Measurements from ENCODE around the gene ATL1.

Gene ATL1

DNA sequence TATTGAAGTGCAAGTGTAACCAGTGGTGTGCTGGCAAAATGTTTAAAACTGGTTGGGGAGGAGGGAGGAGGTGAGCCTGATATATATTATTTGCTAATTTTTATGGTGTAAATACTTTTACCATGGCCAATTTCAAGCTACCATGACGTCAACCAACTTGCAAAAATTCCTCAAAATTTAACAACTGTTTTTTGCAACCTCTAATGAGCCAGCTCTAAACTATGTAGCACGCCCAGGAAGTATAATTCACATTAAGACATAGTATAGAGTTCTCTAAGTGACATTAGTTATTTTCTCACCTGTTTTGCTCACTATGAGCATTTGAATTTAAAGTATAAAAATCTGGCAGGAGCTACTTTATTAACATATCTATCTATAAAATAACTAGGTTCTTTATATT, 41.4 kb downstream of the ATL1 start:
- ATAC-seq (ENCODE audit: low read depth) (peak; percentile 89), DNase-seq (ENCODE audit: low spot score) (no peak)
- Histone ChIP-seq H3K4me3 (ENCODE audit: severe bottlenecking) (no peak overlapping the region), H3K9me3 (ENCODE audit: severe bottlenecking) (no peaks in the 10 kb centered on the region), H3K4me1 (ENCODE audit: insufficient read depth, poor library complexity, severe bottlenecking) (peaks cover 38% of the 10 kb centered on the region), H3K27me3 (ENCODE audit: insufficient read depth, poor library complexity, severe bottlenecking) (no peaks in the 10 kb centered on the region), H3K36me3 (ENCODE audit: low read depth) (no peaks in the 10 kb centered on the region), H3K27ac (ENCODE audit: poor library complexity, severe bottlenecking) (peak overlapping the region; percentile 82)
- TF ChIP-seq, protein P1, sequence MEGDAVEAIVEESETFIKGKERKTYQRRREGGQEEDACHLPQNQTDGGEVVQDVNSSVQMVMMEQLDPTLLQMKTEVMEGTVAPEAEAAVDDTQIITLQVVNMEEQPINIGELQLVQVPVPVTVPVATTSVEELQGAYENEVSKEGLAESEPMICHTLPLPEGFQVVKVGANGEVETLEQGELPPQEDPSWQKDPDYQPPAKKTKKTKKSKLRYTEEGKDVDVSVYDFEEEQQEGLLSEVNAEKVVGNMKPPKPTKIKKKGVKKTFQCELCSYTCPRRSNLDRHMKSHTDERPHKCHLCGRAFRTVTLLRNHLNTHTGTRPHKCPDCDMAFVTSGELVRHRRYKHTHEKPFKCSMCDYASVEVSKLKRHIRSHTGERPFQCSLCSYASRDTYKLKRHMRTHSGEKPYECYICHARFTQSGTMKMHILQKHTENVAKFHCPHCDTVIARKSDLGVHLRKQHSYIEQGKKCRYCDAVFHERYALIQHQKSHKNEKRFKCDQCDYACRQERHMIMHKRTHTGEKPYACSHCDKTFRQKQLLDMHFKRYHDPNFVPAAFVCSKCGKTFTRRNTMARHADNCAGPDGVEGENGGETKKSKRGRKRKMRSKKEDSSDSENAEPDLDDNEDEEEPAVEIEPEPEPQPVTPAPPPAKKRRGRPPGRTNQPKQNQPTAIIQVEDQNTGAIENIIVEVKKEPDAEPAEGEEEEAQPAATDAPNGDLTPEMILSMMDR (IDR thresholded peaks at IDR 0.05; ENCODE audit: poor library complexity, severe bottlenecking), result no peak

DNA sequence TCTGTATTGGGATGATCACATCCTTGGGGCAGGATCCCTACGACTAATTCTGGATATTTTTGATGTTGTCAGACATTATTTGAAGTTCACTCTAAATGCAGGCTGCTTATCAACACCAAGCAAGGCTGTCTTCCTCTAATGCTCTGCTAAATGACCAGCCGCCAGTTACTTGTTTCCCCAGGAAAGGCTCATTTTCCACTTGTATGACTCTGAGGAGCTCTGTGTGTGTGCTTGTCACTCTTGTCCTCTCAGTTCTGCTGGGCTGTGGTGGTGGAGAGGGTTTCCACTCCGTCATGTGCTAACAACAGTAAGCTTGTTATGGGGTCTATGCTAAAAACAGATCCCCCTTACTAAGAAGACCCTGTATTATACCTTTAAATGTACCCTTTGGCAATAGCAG, 42.1 kb downstream of the ATL1 start:
- TF ChIP-seq, protein P1 (IDR thresholded peaks at IDR 0.05; ENCODE audit: poor library complexity, severe bottlenecking), result no peak
- no peak for ATAC-seq (ENCODE audit: low read depth)
- H3K27ac ChIP-seq (ENCODE audit: poor library complexity, severe bottlenecking), result peak overlapping the region; percentile 82

DNA sequence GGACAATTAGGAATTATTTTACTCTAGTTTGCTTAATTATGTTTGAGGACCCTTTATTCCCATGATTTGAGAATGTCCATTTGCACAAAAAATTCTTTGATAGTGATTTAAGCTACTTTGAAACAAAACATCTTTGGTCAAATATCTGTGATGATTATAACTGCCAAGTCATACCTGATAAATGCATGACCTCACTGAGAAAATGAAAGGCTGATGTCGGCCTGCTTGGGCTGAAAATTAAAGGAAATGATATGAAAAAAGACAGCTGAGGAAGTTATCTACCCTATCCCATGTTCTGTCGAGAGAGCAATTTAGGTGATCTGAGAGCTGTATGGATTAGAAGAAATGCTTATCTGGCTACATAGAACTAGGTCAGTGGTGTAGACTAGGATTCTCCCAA, 43.6 kb downstream of the ATL1 start:
- H3K4me3 ChIP-seq (ENCODE audit: severe bottlenecking), result no peak overlapping the region
- H3K27me3 ChIP-seq (ENCODE audit: insufficient read depth, poor library complexity, severe bottlenecking), result no peaks in the 10 kb centered on the region
- H3K9me3 ChIP-seq (ENCODE audit: severe bottlenecking), result no peaks in the 10 kb centered on the region
- TF ChIP-seq, protein P1 (IDR thresholded peaks at IDR 0.05; ENCODE audit: poor library complexity, severe bottlenecking), result no peak
- DNase-seq (ENCODE audit: low spot score) (no peak), ATAC-seq (ENCODE audit: low read depth) (no peak)
- no peaks in the 10 kb centered on the region for H3K36me3 ChIP-seq (ENCODE audit: low read depth)
- H3K4me1 ChIP-seq (ENCODE audit: insufficient read depth, poor library complexity, severe bottlenecking), result peaks cover 38% of the 10 kb centered on the region
- peak overlapping the region; percentile 82 for H3K27ac ChIP-seq (ENCODE audit: poor library complexity, severe bottlenecking)

More for the DNA sequence above, 42.1 kb downstream of the ATL1 start:
- Histone ChIP-seq H3K4me1 (ENCODE audit: insufficient read depth, poor library complexity, severe bottlenecking) (peaks cover 38% of the 10 kb centered on the region), H3K4me3 (ENCODE audit: severe bottlenecking) (no peak overlapping the region), H3K36me3 (ENCODE audit: low read depth) (no peaks in the 10 kb centered on the region), H3K9me3 (ENCODE audit: severe bottlenecking) (no peaks in the 10 kb centered on the region), H3K27me3 (ENCODE audit: insufficient read depth, poor library complexity, severe bottlenecking) (no peaks in the 10 kb centered on the region)
- DNase-seq (ENCODE audit: low spot score), result no peak

DNA sequence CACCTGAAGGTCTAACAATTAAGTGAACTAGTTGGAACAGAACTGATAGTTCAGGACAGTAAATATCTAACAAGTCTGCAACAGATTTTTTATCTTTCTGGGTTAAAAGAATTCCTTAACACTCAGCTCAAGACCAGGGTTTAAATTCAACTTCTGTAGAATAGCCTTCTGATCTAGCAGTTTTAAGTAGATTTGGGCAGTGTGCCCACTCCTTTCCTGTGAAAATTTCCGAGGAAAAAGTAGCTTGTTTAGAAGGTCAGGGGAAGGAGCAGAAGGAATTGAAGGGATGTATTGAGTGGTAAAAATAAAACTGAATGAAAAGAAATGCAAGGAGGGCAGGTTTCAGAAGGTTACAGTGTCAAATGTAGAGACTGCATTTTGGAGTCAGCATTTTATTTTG, 45.8 kb downstream of the ATL1 start:
- Histone ChIP-seq H3K4me1 (ENCODE audit: insufficient read depth, poor library complexity, severe bottlenecking) (peaks cover 21% of the 10 kb centered on the region), H3K36me3 (ENCODE audit: low read depth) (no peaks in the 10 kb centered on the region), H3K9me3 (ENCODE audit: severe bottlenecking) (no peaks in the 10 kb centered on the region), H3K27me3 (ENCODE audit: insufficient read depth, poor library complexity, severe bottlenecking) (no peaks in the 10 kb centered on the region), H3K4me3 (ENCODE audit: severe bottlenecking) (no peak overlapping the region), H3K27ac (ENCODE audit: poor library complexity, severe bottlenecking) (no peak overlapping the region)
- no peak for ATAC-seq (ENCODE audit: low read depth)
- TF ChIP-seq, protein P1 (IDR thresholded peaks at IDR 0.05; ENCODE audit: poor library complexity, severe bottlenecking), result no peak
- no peak for DNase-seq (ENCODE audit: low spot score)

DNA sequence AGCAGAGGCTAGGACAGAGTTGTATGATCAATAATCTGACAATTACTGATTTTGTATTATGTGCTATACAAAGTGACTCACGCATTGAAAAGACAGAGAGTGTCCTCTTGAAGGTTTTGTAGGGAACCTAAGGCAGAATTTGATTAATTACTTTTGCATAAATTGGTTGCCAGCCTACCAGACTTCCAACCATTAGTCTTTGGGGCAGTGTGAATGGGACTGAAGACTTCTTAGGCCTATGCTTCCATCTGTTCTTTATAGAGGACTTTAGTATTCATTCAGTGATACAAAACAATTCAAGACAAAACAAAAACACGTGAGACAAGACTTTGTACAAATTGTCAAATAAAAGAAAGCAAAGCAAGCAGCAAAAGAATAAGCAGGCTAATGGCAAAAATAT, 46.5 kb downstream of the ATL1 start:
- no peak overlapping the region for H3K27ac ChIP-seq (ENCODE audit: poor library complexity, severe bottlenecking)
- DNase-seq (ENCODE audit: low spot score) (no peak), ATAC-seq (ENCODE audit: low read depth) (no peak)
- no peaks in the 10 kb centered on the region for H3K36me3 ChIP-seq (ENCODE audit: low read depth)
- no peak overlapping the region for H3K4me3 ChIP-seq (ENCODE audit: severe bottlenecking)
- no peaks in the 10 kb centered on the region for H3K9me3 ChIP-seq (ENCODE audit: severe bottlenecking)
- H3K4me1 ChIP-seq (ENCODE audit: insufficient read depth, poor library complexity, severe bottlenecking), result peaks cover 14% of the 10 kb centered on the region
- no peaks in the 10 kb centered on the region for H3K27me3 ChIP-seq (ENCODE audit: insufficient read depth, poor library complexity, severe bottlenecking)
- TF ChIP-seq, protein P1 (IDR thresholded peaks at IDR 0.05; ENCODE audit: poor library complexity, severe bottlenecking), result no peak
